Fibroblast of skin of right biceps (primary cell): ENCODE data around the gene ARHGAP23.
"Not testable (repeated sequence)": the region's sequence is repeated elsewhere in the genome, so short reads cannot be mapped to it uniquely, and the experiment has no call there.

Experiments used
- DNase-seq: peaks from one replicate; pipeline ENCODE4 v3.0.0-alpha.2; 2013

Gene ARHGAP23

DNA sequence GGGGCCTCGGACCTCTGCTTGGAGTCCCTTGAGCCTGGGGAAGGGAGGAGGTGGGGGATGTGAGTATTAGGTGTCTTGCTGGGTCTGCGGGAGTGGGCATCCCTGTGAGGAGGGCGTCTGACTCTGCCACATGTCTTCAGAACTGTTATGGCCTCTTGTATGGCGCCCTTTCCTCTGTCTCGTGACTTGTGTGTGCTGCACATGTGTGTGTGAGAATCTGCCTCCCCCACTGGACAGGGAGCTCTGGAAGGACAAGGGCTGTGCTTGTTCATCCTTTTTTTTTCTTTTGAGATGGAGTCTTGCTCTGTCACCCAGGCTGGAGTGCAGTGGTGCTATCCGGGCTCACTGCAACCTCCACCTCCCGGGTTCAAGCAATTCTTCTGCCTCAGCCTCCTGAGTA is 33.4 kb downstream of the ARHGAP23 start:
- no peak for DNase-seq

DNA sequence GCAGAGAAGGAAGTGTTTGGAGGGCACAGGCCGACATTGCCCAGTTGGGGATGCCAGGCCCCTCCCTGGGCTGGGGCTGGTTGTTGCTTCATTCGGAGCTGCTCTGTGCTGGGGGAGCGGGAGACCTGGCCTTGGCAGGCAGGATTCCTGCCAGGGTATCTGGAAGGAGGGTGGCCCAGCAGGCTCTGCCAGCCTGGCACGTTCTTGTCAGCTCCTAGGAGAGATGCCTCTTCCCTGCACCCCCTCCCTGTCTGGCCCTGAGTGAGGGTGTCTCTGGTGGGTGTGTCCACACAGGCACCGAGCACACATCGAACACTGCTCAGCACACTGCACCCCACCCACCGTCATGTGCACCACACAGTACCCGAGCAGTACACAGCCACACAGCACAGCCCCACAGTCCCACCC is 35.2 kb downstream of the ARHGAP23 start:
- no peak for DNase-seq

DNA sequence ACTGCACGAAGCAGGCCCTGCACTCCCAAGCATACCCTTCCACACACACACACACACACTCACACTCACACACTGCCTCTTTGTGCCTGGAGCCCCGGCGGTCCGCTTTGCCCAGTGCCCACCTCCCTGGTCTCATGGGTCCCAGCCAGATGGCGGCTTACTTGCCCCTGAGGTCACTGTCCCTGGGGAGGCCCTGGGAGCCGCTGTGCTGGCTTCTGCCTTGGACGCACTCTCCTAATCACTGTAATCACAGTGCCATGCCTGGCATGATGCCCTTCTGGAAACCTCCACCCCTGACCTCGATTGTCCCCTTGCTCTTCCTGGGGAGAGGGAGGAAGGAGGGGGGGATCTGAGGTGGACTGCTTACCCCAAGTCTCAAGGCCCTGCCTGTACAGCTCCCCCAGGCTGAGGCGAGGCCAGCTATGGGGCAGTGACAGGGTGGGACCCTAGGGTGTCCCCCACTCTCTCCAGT is 36.0 kb downstream of the ARHGAP23 start:
- DNase-seq: no peak

DNA sequence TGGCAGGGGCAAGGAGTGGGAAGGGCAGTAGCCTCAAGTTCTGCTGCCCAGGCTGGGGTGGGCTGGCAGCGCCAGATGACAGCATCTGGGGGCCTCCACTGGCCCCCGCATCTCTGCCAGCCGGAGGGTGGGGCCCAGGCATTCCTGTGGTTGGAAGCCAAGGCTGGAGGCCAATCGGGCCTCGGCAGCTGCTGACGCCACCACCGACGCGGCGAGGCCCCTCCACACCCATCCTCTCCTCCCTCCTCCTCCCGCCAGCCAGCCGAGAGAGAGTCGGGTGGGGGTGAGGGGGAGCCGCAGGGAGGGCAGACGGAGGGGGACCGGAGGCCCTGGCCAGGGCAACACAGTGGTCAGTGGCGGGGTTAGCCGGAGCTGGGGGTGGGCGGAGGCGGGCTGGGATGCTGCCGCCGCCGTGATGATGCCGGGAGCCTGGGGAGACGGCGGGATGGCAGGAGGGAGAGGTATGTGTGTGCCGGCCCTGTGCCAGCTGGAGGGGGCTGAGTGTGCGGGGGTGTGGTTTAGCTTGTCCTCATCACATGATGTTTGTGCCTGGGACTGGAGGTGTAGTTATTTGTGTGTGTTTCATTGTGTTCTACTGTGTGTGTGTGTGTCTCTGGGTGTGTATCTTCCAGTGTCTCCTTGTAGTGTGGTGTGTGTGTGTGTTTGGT is 36.6 kb downstream of the ARHGAP23 start:
- DNase-seq: peak; percentile 96

DNA sequence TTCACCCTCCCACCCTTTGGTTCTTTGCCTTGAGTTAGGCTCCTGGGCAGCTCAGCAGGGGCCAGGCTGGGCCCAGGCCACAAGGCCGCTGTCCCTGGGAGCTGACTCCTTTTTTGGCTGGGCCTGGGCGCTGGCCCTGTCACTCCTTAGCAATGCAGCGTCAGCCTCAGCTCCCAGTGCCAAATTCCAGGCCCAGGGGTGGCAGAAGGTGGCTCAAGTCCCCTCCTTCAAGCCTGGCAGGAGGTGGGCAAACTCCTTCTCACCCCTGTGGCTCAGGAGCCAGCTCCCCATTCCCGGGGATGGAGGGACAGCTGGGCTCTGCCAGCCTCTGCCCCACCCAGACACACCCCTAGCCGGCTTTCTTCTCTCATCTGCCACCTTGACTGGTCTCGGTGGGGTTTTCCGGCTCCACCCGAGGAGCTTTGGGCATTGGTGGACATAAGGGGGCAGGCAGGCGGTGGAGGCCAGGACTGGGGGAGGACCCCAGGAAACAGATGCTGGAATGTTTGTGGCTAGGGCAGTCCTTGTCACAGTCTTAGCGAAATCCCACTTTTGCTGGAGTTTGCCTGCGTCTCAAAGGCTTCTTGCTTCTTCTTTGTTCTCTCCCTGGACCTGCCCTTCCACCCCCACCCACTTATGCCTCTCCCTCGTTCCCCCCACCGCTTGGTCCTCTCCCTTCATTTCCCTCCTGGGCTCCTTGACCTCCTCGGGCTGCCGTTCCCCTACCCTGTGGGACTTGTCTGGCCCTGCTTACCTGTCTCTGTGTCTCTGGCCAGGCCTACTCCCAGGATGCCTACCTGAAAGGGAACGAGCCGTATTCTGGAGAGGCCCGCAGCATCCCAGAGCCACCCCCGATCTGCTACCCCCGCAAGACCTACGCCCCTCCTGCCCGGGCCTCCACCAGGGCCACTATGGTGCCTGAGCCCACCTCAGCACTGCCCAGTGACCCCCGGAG is 37.4 kb downstream of the ARHGAP23 start:
- DNase-seq: peak; percentile 75

DNA sequence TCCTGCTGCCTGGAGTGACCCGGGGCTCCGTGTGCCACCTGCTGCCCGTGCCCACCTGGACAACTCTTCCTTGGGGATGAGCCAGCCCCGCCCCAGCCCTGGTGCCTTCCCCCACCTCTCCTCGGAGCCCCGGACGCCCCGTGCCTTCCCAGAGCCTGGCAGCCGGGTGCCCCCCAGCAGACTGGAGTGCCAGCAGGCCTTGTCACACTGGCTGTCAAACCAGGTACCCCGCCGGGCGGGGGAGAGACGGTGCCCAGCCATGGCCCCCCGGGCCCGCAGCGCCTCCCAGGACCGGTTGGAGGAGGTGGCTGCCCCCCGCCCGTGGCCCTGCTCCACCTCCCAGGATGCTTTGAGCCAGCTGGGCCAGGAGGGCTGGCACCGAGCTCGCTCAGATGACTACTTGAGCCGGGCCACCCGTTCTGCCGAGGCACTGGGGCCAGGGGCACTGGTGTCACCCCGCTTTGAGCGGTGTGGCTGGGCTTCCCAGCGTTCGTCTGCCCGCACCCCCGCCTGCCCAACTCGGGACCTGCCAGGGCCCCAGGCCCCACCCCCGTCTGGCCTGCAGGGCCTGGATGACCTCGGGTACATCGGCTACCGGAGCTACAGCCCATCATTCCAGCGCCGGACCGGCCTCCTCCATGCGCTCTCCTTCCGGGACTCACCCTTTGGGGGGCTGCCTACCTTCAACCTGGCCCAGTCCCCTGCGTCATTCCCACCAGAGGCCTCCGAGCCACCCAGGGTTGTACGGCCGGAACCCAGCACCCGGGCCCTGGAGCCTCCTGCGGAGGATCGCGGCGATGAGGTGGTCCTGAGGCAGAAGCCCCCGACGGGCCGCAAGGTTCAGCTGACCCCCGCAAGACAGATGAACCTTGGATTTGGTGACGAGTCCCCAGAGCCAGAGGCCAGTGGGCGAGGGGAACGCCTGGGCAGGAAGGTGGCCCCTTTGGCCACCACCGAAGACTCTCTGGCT is 38.4 kb downstream of the ARHGAP23 start:
- no peak for DNase-seq

DNA sequence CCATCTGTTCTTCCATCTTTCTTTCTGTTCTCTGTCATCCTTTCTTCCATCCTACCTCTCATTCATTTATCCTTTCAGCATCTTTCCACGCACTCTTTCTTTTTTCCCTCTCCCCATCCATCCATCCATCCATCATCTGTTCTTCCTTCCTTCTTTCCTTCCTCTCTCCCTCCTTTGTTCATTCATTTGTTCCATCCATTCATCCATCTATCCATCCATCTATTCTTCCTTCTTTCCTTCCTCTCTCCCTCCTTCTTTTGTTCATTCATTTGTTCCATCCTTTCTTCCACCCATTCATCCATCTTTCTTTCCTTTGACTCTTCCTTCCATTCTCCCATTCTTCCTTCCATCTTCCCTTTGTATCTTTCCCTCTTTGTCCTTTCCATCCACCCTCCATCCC is 39.2 kb downstream of the ARHGAP23 start:
- DNase-seq: no peak

DNA sequence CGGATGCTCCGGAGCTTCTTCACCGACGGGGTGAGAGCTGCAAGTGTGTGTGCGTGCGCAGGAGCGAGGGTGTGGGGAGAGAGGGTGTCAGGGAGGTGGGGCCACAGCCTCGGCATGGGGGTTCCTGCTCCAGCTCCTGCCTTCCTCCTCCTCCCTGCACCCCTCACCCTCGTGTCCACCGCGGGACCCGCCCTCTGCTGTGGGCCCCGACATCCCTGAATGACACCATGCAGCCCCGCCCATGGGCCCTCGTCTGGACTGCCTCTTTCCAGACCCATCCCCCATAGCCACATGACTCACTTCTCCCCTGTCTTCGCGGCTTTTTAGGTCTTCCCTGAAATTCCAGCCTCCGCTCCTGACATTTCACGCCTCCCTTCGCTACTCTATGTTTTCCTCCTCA is 41.6 kb downstream of the ARHGAP23 start:
- peak; percentile 91 for DNase-seq

DNA sequence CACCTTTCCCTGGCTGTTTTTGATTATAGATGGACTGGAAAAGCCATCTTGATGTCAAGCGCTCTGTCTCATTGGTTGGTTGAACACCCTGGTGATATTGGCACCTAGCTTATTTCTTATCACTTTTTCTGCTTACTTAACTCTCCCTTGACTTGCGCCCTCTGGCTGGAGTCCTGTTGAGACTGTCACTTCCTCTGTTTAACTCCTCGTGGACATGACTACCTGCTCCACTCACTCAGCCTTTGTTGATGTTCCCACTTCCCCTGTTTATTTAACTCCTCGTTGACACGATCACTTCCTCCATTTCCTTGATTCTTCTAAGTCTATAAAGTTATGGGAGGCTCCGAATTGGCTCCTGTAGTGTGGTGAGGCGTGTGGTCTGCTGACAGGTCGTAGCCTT is 43.0 kb downstream of the ARHGAP23 start:
- DNase-seq: not testable (repeated sequence)

DNA sequence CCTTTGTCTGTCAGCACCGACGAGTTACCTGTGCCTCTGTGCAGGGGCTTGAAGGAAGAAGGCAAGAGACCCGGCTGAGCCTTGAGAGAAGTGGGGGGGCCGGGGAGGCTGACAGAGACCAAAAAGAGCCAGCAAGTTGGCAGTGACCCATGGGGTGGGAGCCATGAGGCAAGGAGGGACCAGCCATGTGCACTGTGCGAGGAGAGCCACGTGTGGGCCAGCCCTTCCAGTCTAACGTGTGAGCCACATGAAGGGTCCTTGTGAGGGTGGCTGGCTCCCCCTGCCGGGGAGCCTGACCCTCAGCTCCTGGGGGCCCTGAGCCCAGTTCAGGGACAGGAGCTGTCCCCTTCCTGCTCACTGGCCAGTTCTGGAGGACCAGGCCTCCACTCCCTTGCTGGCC is 46.4 kb downstream of the ARHGAP23 start:
- DNase-seq: peak; percentile 56

DNA sequence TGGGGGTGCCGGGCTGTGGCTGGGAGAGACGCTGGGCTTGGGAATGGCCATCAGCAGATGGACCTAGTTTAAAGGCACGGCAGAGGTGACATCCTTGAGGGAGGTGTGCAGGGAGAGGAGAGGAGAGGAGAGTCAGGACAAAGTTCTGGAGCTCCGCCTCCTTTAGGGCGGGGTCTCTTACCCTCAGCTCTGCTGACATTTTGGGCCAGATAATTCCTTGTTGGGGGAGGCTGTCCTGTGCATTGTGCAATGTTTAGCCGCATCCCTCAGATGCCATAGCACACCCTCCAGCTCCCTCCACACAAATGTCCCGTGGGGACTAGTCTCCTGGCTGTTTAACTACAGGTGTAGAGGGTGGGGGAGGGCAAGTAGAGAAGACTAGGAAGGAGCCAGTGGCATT is 48.3 kb downstream of the ARHGAP23 start:
- no peak for DNase-seq

DNA sequence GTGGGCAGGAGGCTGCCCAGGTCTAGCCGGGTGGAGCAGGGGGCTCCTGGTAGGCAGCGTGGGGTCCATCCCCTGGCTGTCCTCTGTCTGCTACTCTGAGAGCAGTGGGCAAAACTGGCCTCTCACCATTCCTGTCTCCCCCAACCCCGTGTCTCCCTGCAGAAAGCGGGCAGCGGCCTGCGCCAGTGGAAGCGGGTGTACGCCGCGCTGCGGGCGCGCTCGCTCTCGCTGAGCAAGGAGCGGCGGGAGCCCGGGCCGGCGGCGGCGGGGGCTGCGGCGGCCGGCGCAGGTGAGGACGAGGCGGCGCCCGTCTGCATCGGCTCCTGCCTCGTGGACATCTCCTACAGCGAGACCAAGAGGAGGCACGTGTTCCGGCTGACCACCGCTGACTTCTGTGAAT is 49.2 kb downstream of the ARHGAP23 start:
- not testable (repeated sequence) for DNase-seq

DNA sequence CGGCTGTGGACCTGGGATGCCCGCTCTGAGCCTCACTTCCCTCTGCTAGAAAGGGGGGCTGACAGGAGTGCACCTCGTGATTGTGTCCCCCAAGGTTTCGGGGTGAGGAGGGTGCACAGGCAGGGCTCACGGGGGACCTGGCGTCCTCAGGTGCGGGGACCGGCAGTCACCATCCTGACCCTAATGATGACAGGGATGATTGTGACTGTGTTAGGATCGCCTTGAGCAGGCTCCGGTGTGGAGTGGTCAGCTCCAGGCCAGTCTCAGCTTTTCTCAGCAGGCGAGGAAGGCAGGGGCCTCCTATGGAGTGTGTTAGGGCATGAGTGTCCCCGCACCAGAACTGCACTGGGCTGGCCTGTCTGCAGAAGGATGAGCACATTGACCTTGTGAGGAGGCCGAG is 49.7 kb downstream of the ARHGAP23 start:
- not testable (repeated sequence) for DNase-seq

DNA sequence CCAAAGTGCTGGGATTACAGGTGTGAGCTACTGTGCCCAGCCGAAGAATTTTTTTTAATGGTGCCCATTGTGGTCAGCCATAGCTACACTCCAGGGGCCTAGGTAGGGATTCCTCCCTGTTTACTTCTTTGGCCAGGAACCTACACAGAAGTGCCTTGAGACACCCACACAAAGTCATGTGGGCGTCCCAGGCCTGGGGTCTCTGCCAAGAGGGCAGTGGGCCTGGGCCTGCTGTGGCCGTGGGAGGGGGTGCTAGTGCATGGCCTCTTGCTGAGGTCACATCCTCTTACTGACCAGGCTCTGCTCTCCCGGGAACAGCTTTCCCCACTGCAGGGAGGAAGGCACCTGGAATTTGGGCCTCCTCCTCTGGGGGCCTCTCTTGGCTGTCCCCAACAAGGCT is 50.4 kb downstream of the ARHGAP23 start:
- DNase-seq: not testable (repeated sequence)

DNA sequence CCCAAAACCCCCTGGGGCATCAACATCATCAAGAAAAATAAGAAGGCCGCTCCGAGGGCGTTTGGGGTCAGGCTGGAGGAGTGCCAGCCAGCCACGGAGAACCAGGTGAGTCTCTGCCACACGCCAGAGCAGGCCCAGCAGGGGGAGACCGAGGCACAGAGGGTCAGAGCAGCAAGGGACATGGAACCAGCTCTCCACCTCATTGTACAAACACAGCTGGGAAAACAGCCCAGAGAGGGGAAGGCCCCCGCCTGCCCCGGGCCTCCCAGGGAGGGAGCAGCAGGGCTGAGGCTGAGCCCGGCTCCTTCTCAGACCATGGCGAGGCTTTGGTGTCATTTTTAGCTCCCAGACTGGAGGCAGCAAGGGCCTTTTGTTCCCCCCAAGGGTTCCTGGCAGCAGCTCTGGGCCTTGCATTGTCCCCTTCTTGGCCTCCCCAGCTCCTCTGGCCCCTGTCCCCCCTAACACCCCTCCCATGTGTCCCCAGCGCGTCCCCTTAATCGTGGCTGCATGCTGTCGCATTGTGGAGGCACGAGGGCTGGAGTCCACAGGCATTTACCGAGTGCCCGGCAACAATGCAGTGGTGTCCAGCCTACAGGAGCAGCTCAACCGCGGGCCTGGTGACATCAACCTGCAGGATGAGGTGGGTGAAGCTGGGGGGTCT is 53.9 kb downstream of the ARHGAP23 start:
- not testable (repeated sequence) for DNase-seq

DNA sequence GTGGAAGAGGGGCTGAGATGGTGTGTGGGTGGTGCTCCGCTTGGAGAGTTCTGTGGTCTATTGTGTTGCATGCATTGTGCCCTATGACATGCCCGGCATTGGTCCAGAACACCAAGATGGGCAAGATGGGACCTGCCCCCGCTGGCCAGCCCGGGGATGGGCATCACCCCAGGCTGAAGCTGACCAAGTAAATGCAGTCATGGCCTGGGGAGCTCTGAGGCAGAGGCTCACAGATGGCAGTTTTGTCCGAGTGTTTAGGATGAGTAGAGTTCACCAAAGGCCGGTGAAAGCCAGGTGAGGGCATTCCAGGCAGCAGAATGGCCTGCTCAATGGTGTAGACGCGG is 54.4 kb downstream of the ARHGAP23 start:
- DNase-seq: not testable (repeated sequence)

DNA sequence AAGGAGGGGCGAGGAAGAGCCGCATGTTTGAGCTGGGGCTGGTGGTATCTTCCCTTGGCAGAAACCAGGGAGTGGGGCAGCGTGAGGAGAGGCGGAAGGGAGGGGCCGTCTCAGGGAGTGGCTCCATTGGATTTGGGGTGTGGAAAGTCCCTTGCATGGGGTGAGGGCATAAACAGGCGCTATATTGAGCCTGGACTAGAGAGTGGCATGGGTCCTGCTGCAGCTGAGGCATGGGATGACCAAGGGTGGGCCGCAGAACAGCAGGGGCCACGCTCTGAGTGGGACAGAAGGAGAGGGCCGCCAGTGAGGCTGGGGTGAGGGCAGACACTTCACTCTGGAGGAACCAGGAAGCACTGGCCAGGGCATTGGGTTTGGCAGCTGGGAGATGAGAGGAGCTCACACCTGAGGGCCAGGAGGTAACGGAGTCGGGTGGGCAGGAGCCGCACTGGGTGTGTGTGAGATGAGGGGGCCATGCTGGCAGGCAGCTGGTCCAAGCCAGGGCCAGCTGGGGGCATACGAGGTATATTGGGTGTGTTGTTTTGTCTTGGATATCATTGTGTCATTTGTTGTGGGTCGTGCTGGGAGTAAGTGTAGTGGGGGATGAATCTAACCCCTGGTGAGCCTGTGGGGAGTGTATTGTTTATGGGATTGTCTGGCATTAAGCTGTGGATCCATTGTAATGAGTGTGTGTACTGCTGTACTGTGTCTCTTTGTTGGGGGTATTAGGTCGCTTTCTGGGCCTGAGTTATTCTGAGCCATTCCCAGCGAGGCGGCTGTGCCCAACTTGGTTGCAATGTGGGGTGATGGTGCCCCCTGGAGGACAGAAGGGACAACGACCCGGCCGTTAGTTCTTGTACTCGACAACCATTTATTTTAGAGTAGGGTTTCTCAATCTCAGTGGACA is 56.2 kb downstream of the ARHGAP23 start:
- peak; percentile 72 for DNase-seq

DNA sequence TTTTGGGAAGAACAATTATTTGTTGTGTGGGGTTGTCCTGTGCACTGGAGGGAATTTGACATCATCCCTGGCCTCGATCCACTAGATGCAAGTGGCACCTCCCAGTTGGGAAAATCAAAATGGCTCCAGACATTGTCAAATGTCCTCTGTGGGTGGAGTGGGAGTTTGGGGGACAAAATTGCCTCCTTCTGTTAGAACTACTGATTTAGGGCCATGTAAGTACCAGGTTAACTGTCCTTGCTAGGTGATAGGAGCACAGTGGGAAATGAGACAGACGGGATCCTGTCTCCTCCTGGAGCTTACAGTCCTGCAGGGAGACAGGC is 56.8 kb downstream of the ARHGAP23 start:
- DNase-seq: no peak

DNA sequence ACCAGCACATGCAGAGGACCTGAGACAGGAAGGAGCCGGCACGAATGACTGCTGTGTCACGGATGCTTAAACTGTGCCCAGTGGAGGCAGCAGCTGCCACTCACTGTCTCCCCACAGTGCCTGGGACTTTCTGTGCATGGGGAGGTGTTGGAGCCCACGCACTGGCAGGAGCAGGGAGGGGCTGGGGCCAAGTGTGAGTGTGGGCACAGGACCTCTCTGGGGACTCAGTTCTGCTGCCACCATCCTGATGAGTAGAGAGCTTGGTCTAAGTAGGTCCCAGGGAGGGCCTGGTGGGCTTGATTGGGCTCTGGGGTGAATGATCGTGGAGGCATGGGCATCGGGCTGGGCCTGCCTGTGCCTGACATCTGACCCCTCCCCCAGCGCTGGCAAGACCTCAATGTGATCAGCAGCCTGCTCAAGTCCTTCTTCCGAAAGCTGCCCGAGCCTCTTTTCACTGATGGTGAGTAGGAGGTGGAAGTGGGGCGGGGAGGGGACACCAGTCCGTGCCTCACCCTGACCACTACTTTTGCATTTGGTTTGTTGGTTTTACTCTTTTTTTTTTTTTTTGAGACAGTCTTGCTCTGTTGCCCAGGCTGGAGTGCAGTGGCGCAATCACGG is 57.5 kb downstream of the ARHGAP23 start:
- not testable (repeated sequence) for DNase-seq

DNA sequence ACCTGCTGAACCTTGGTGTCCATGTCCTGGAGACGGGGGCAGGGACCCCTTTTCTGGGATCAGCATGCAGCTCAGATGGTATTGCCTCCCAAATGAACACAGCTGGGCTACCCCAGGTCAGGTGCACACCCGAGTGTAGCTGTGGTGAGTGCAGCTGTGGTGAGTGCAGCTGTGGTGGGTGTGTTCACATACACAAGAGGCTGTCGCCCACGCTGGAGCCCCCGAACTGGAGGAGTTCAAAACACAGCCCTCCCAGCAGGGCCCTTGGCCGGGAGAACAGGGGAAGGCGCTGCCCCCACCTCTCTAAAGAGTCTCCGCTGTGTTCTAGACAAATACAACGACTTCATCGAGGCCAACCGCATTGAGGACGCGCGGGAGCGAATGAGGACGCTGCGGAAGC is 61.5 kb downstream of the ARHGAP23 start:
- not testable (repeated sequence) for DNase-seq
